GM21737 (cell line): Measurements from ENCODE around the gene FBXW2.

Source experiments
- ATAC-seq: cut with Tn5 transposase; IDR thresholded peaks from one replicate; pipeline ENCODE4 v1.9.1; 2021; ENCODE audit warnings: mild to moderate bottlenecking, moderate library complexity; ENCODE audit not compliant: unreplicated experiment

Gene FBXW2

GRCh38 chr9:120745278-120745677 lies 47.9 kb downstream of the FBXW2 start:
- ATAC-seq = no peak

GRCh38 chr9:120742951-120743416 lies 50.2 kb downstream of the FBXW2 start:
- ATAC-seq = no peak

- no peak for ATAC-seq
Observed at GRCh38 chr9:120741701-120742100, 51.5 kb downstream of the FBXW2 start.

DNA sequence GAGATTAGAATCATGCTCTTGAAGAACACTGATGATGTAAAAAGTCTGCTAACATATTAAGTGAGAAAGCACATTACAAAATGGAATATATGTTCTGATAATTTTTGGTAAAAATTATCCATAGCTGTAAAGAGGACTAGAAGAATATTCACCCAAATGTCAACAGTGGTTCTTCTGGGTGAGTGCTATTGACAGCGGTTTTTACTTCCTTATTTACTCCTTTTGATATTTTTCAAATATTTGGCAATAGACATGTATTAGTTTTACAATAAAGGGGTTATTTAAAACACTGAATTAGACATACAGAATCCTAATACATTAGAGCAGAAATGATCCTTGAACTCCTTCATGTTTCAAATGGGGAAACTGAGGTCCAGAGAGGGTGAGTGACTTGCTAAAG lies 52.0 kb downstream of the FBXW2 start:
- no peak for ATAC-seq

DNA sequence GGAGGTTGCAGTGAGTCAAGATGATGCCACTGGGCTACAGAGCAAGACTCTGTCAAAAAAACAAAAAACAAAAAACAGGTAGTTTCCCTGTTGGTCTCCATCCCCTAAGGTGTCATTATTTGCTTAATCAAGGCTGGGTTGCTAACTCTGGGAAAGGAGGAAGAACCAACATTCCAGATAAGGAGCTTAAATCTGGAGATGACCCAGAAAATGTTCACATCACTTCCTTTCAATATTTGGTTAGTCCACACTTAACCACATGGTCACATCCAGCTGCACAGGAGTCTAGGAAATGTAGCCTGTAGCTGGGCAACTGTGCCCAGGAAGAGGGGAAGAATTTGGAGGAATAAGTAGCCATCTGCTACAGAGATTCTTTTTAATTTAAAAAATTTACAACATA lies 53.1 kb downstream of the FBXW2 start:
- no peak for ATAC-seq

- ATAC-seq = no peak
Observed at GRCh38 chr9:120737416-120738165, 55.6 kb downstream of the FBXW2 start.

- ATAC-seq = no peak
Observed at GRCh38 chr9:120736881-120737280, 56.3 kb downstream of the FBXW2 start.

DNA sequence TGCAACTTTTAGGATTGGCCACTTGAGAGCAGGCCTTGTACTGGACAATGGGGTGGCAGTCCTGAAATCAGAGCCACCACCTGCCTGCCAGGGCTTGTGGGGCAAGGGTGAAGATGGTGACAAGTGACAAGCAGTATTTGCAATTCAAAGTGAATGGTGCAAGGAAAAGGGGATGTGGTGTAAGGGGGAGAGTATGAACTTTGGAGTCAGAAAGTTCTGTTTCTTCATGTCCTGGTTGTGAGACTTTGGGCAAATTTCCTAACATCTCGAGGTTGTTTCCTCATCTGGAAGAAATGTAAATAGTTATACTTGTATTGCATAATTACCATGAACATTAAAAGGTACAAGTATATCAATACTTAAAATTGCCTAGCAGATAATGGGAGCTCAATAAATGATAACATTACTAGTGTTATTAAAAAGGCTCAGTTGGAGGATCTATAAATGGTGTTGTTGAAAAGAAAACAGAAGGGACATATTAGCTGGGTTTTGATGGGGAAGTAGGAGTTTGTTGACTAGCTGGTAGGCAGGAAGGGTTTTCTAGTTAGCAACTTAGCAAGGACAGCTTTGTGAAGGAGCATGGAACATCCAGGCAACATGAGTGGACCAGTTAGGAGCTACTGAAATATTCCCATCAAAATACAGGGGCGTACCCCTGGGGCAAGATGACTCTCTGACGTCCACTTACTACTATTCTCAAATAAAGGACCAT lies 57.6 kb downstream of the FBXW2 start:
- ATAC-seq = no peak

DNA sequence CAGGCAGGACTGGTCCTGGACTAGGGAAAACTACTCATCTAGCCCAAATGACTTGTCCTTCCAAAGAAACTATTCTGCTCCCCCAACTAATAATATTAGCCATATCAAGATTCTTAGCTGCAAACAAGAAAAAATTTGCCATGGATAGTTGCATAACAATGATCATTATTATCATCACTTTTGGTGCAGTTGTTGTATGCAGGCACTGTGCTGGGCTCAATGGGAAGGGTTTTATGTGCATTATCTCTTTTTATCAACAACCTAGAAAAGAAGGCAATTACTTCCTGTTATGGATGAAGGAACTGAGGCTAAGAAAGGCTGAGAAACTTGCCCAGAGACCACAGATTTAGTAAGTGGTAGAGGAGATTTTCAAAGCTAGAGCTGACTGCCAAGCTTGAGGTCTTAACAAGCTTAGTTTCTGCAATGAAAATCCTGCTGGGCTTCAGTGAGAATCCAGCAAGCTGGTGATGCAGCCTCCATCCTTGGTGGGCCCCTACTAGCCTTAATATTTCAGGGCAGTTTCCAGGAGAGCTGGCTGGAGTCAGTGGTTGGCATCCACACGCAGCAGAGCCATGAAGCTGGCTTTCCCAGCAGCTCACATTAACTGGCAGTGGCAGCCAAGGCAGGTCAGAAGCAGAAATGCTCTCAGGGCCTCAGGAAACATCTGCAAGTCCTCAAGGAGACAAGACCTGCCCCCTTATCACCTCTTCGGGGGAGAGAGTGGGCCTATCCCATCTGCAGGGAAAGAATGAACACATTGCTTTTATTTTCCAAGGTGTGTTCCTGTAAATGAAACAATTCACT lies 58.4 kb downstream of the FBXW2 start:
- ATAC-seq = no peak

GRCh38 chr9:120733190-120733589 lies 60.0 kb downstream of the FBXW2 start:
- ATAC-seq = no peak

DNA sequence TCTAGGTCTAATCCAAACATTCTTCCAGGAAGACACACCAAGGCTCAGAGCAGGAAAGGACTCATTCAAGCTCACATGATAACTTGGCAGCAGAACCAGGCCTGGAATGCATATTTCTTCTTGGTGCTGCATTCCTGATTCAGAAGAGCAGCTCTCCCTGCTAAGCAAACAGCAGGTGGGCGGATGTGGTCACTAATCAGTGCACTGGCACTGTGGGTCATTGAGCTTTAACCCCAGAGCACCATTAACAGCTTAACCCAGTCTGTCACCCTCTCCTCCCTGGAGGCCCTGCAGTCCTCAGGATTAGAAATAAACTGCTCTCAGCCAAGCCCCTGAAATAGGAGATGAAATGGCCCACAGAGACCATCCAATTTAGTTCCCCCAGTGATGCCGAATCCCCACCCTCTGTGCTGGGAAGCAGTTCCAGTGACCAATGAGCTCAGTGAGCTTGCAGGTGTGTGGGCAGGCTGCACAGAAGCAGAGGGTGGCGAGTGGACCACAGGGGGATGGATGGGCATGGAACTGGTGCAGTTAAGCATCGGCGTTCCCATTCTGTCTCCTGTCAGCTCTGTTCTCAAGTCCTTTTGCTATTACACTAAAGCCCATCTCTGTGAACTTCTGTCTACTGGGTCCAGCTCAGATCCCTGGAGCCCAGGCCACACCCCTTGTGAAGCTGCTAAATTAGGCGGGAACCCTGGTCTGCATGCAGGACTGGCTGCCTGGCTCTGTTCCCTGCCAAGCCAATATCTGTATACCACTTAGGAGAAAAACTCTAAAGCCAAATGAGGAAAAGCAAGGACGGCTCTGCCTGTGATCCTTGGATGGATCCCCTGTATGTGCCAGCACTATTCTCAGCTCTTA lies 62.3 kb downstream of the FBXW2 start:
- no peak for ATAC-seq

DNA sequence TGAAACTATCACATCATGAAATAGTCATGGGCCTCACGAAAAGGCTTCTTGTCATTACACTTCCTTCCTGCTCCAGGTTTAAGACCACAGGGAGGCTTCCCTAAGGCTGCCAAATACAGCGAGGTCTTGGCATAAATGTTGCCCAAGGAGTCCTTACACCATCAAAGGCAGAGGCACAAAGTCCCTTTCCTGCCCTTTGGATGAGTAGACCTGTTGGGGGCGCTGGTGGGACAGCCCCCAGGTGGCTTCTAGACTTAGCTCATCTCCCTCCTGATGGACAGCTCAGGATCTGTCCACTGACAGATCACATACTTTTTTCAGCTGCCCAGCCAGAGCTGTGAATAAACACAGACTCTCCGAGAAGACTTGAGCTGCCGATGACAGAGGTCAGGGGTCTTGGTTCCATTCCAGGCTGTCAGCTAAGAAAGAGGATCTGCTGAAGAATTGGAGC lies 63.4 kb downstream of the FBXW2 start:
- ATAC-seq = no peak

- ATAC-seq = no peak
Observed at GRCh38 chr9:120726484-120726883, 66.7 kb downstream of the FBXW2 start.

DNA sequence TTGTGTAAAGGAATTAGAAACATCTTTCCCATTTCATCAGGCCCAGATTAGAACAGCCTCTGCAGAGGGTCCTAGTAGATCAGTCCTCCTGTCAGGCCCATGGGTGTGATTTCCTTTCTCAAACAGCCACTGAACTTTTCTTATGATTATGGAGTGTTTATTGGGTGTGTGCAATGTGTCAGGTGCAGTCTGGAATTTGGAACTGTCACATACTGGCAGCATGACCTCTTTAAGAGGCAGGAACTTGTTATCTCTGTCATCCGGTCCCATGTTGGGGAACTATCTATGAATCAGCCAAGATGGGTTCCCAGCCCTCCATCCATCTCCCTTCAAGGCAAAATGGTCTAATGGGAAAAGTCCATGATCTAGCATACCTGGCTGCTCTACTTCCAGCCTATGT lies 67.3 kb downstream of the FBXW2 start:
- ATAC-seq = no peak

DNA sequence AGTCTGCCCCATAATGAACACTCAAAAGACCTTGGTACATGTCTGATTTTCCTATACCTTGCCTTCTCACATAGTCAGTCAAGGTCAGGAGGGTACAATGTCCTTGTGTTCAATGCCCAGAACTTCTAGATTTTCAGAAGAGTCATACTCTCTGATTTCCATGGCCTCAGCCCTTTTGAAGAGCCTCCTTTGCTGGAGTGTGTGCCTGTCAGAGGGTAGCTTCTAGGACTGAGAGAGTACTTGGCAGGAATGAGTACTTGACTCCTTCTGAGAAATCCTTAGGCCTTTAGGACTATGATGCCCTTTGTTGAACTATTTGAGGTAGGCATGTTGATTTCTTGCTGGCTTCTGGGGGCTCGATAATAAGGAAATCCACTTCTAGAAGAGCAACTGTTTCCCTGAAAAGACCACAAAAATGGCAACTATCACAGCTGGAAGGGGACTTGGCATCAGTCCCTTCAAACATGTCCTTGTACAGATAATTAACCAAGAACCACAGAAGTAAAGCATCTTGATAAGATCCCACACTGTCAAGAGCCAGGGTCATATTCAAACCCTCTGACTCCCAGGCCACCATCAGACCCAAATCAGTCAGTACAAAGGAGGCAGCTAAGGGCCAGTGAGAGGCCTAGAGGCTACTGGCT lies 68.3 kb downstream of the FBXW2 start:
- ATAC-seq = no peak

- ATAC-seq = no peak
Observed at GRCh38 chr9:120723565-120723964, 69.7 kb downstream of the FBXW2 start.

GRCh38 chr9:120720404-120720803 lies 72.8 kb downstream of the FBXW2 start:
- no peak for ATAC-seq

- ATAC-seq = no peak
Observed at GRCh38 chr9:120718316-120718715, 74.9 kb downstream of the FBXW2 start.

GRCh38 chr9:120717176-120717575 lies 76.0 kb downstream of the FBXW2 start:
- ATAC-seq = no peak

DNA sequence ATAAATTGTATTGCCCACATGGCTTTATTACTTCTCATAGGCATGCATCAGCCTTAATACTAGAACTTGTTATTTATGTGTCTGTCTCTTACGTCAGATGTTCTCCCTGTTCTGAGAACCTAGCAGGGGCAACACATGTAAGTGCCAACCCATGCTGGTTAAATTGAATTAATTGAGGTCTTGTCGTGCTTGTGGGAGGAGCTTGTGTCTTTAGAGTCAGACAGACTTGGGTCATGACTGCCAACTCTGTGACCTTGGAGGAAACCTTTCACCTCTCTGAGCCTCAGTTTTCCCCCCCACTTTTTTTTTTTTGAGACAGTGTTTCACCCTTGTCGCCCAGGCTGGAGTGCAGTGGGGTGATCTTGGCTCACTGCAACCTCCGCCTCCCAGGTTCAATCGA lies 76.7 kb downstream of the FBXW2 start:
- ATAC-seq = no peak
